H1 (cell line): ENCODE measurements around the gene P2RY11.

Source experiments
- CBX5 ChIP-seq: fragments of 300-800, 300-1000 bp; sonication (generic); IDR thresholded peaks from 2 replicates; pipeline ENCODE4 v1.7.1; 2016; ENCODE audit warnings: antibody characterized with exemption, low read length, low read depth
- POLR2A ChIP-seq, 2 experiments: IDR thresholded peaks; 1 replicate in 1 of 2; 2 replicates in 1 of 2; pipeline ENCODE4 v1.6.1; 2011; ENCODE audit warnings: low read depth in 2 of 2, low read length in 2 of 2, mild to moderate bottlenecking in 2 of 2; ENCODE audit errors: control extremely low read depth in 1 of 2
- RAD21 ChIP-seq, 2 experiments: IDR thresholded peaks in 1 of 2; conservative IDR thresholded peaks in 1 of 2; 2 replicates each; pipeline ENCODE4 v1.6.1; 2011; ENCODE audit warnings: low read depth in 2 of 2, low read length in 2 of 2, improper control_type of control experiment in 1 of 2, inconsistent platforms in 1 of 2, mild to moderate bottlenecking in 1 of 2, moderate library complexity in 1 of 2
- SRF ChIP-seq: IDR thresholded peaks from 2 replicates; pipeline ENCODE4 v1.6.1; 2011; ENCODE audit warnings: mild to moderate bottlenecking, low read depth, low read length, moderate library complexity
- SUZ12 ChIP-seq: fragments of 200-600 bp; sonication (generic); IDR thresholded peaks from 2 replicates; pipeline ENCODE4 v1.6.1; 2012; ENCODE audit warnings: mild to moderate bottlenecking, inconsistent platforms, low read length, moderate library complexity, mixed read lengths
- ZNF274 ChIP-seq: IDR thresholded peaks from 2 replicates; pipeline ENCODE4 v1.7.0; 2012; ENCODE audit warnings: low read length, borderline replicate concordance; ENCODE audit errors: extremely low read depth

GRCh38 chr19:10113964-10114650 lies 2.6 kb downstream of the P2RY11 start:
- TF ChIP-seq POLR2A (IDR thresholded peaks at IDR 0.05; ENCODE audit: control extremely low read depth in 1 of 2, low read depth in 2 of 2, low read length in 2 of 2) (peak in 1 of 2 experiments; percentile 2; a peak in 1 of 3 replicates), SRF (no peak), ZNF274 (no peak), CBX5 (no peak), RAD21 (IDR thresholded peaks at IDR 0.05 in 1 of 2, conservative IDR thresholded peaks at IDR 0.05 in 1 of 2; ENCODE audit: low read depth in 2 of 2, low read length in 2 of 2) (no peak), SUZ12 (no peak)
